HG02642 (cell line): ENCODE results near the gene KTN1.

Experiments
- ATAC-seq: cut with Tn5 transposase; IDR thresholded peaks from one replicate; pipeline ENCODE4 v1.9.1; 2021; ENCODE audit warnings: mild to moderate bottlenecking; ENCODE audit not compliant: unreplicated experiment, poor library complexity

KTN1 gene

GRCh38 chr14:55604900-55605418 is 25.0 kb downstream of the KTN1 start:
- ATAC-seq: no peak

GRCh38 chr14:55605793-55606192 is 25.8 kb downstream of the KTN1 start:
- ATAC-seq: no peak

- ATAC-seq: no peak
These were observed 27.4 kb downstream of the KTN1 start for GRCh38 chr14:55607386-55607785.

GRCh38 chr14:55609681-55610080 is 29.7 kb downstream of the KTN1 start:
- ATAC-seq: no peak

- ATAC-seq: no peak
These were observed 30.8 kb downstream of the KTN1 start for GRCh38 chr14:55610713-55611370.

GRCh38 chr14:55611859-55612258 is 31.9 kb downstream of the KTN1 start:
- no peak for ATAC-seq

- ATAC-seq: no peak
These were observed 34.3 kb downstream of the KTN1 start for GRCh38 chr14:55614304-55614703.

GRCh38 chr14:55620277-55620676 is 40.3 kb downstream of the KTN1 start:
- no peak for ATAC-seq

- ATAC-seq: no peak
These were observed 41.0 kb downstream of the KTN1 start for GRCh38 chr14:55620981-55621380.

- ATAC-seq: no peak
These were observed 41.4 kb downstream of the KTN1 start for GRCh38 chr14:55621391-55621790.

- no peak for ATAC-seq
These were observed 44.9 kb downstream of the KTN1 start for GRCh38 chr14:55624913-55625312.

- ATAC-seq: no peak
These were observed 45.5 kb downstream of the KTN1 start for GRCh38 chr14:55625481-55625880.

GRCh38 chr14:55626131-55626530 is 46.1 kb downstream of the KTN1 start:
- no peak for ATAC-seq

GRCh38 chr14:55628426-55628825 is 48.4 kb downstream of the KTN1 start:
- no peak for ATAC-seq

- no peak for ATAC-seq
These were observed 58.7 kb downstream of the KTN1 start for GRCh38 chr14:55638665-55639064.

GRCh38 chr14:55641290-55641689 is 61.3 kb downstream of the KTN1 start:
- ATAC-seq: no peak

- ATAC-seq: no peak
These were observed 61.9 kb downstream of the KTN1 start for GRCh38 chr14:55641954-55642353.

GRCh38 chr14:55645145-55645544 is 65.1 kb downstream of the KTN1 start:
- ATAC-seq: no peak

GRCh38 chr14:55645845-55646832 is 66.1 kb downstream of the KTN1 start:
- no peak for ATAC-seq

GRCh38 chr14:55650992-55651391 is 71.0 kb downstream of the KTN1 start:
- ATAC-seq: no peak

GRCh38 chr14:55654243-55654642 is 74.2 kb downstream of the KTN1 start:
- no peak for ATAC-seq
